ENCODE results near the gene SELENON. TPM values are rescaled to one million over a fixed set of nuclear protein-coding genes. Genes with fewer than 3 reads are reported as not detected.

Gene SELENON
- total RNA-seq: 71.6 to 74.1 TPM (median 72.8 TPM) in 3 replicates

GRCh38 chr1:25799935-25800702 lies at the start of gene SELENON:
SELENON (plus strand) TSS chr1:25800193; CDS start chr1:25800231, 38 bp downstream.
- H3K4me3 Mint-ChIP-seq: peak within 1 kb of the TSS; percentile 79
- no peak for TF ChIP-seq CTCF (IDR thresholded peaks at IDR 0.05; ENCODE audit: unreplicated experiment)
- no peak for DNase-seq (ENCODE audit: low spot score in 2 of 2, unreplicated experiment in 2 of 2)
- no peaks in the 10 kb centered on the region for H3K9me3 Mint-ChIP-seq
- H3K36me3 Mint-ChIP-seq: no peaks in the 10 kb centered on the region
- peaks cover 8% of the 10 kb centered on the region for H3K27me3 Mint-ChIP-seq (ENCODE audit: low read depth)
- H3K4me1 Mint-ChIP-seq: peaks cover 24% of the 10 kb centered on the region
- peak within 1 kb of the TSS; percentile 50 for H3K27ac Mint-ChIP-seq

GRCh38 chr1:25750923-25751605 lies 48.9 kb upstream of the SELENON start:
- peaks cover 15% of the 10 kb centered on the region for H3K4me1 Mint-ChIP-seq
- no peak for DNase-seq (ENCODE audit: low spot score in 2 of 2, unreplicated experiment in 2 of 2)
- no peaks in the 10 kb centered on the region for H3K36me3 Mint-ChIP-seq
- peaks cover 22% of the 10 kb centered on the region for H3K27me3 Mint-ChIP-seq (ENCODE audit: low read depth)
- no peaks in the 10 kb centered on the region for H3K9me3 Mint-ChIP-seq
- no peak overlapping the region for H3K4me3 Mint-ChIP-seq
- H3K27ac Mint-ChIP-seq: no peak overlapping the region
- TF ChIP-seq CTCF (IDR thresholded peaks at IDR 0.05; ENCODE audit: unreplicated experiment): no peak

- H3K27ac Mint-ChIP-seq: no peak overlapping the region
These were observed 45.4 kb upstream of the SELENON start for GRCh38 chr1:25754470-25755181.

GRCh38 chr1:25755475-25756125 lies 44.4 kb upstream of the SELENON start:
- TF ChIP-seq CTCF (IDR thresholded peaks at IDR 0.05; ENCODE audit: unreplicated experiment): no peak
- DNase-seq (ENCODE audit: low spot score in 2 of 2, unreplicated experiment in 2 of 2): no peak
- no peaks in the 10 kb centered on the region for H3K9me3 Mint-ChIP-seq
- peaks cover 5% of the 10 kb centered on the region for H3K4me1 Mint-ChIP-seq
- H3K36me3 Mint-ChIP-seq: no peaks in the 10 kb centered on the region
- H3K4me3 Mint-ChIP-seq: no peak overlapping the region
- H3K27me3 Mint-ChIP-seq (ENCODE audit: low read depth): peaks cover 64% of the 10 kb centered on the region
- H3K27ac Mint-ChIP-seq: no peak overlapping the region

More at GRCh38 chr1:25754470-25755181, 45.4 kb upstream of the SELENON start:
- no peak for DNase-seq (ENCODE audit: low spot score in 2 of 2, unreplicated experiment in 2 of 2)
- Mint-ChIP-seq H3K9me3 (no peaks in the 10 kb centered on the region), H3K36me3 (no peaks in the 10 kb centered on the region), H3K27me3 (ENCODE audit: low read depth) (peaks cover 55% of the 10 kb centered on the region), H3K4me1 (peaks cover 5% of the 10 kb centered on the region), H3K4me3 (no peak overlapping the region)
- TF ChIP-seq CTCF (IDR thresholded peaks at IDR 0.05; ENCODE audit: unreplicated experiment): no peak

GRCh38 chr1:25756215-25756614 lies 43.8 kb upstream of the SELENON start:
- no peak overlapping the region for H3K4me3 Mint-ChIP-seq
- H3K9me3 Mint-ChIP-seq: no peaks in the 10 kb centered on the region
- H3K27me3 Mint-ChIP-seq (ENCODE audit: low read depth): peaks cover 64% of the 10 kb centered on the region
- no peaks in the 10 kb centered on the region for H3K36me3 Mint-ChIP-seq
- H3K27ac Mint-ChIP-seq: no peak overlapping the region
- peaks cover 5% of the 10 kb centered on the region for H3K4me1 Mint-ChIP-seq
- no peak for DNase-seq (ENCODE audit: low spot score in 2 of 2, unreplicated experiment in 2 of 2)
- no peak for TF ChIP-seq CTCF (IDR thresholded peaks at IDR 0.05; ENCODE audit: unreplicated experiment)

Data from mesothelial cell of epicardium (in vitro differentiated cells).